NCI-H1694 treated with DMSO at 0.1 percent for 48 hours (cell line): ENCODE measurements around the gene ALG6.

Source experiments
- DNase-seq: peaks from one replicate; lab custom pipeline; 2025; lab: John Stamatoyannopoulos, UW

Gene ALG6

GRCh38 chr1:63367215-63368103 is at the start of gene ALG6:
ALG6 (plus strand) TSS chr1:63367627; CDS start chr1:63370978, 3,351 bp downstream.
- DNase-seq: peak; percentile 86

DNA sequence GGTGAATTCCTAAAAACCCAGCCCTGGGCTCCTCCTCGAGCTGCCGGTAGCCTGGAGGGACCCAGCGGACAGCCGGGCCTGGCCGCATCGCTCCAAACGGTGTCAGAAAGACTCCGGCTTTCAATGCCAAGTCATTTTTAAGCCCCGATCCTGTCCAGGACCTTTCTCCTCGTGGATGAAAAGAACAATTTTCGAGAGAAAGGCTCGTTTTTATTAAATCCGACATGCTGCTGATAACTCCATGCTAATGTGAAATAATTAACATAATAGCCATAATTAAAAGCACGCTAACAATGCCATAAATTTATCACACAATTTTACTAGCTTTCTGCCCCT is 49.6 kb upstream of the ALG6 start:
- no peak for DNase-seq

GRCh38 chr1:63318201-63318979 is 49.0 kb upstream of the ALG6 start:
- no peak for DNase-seq

DNA sequence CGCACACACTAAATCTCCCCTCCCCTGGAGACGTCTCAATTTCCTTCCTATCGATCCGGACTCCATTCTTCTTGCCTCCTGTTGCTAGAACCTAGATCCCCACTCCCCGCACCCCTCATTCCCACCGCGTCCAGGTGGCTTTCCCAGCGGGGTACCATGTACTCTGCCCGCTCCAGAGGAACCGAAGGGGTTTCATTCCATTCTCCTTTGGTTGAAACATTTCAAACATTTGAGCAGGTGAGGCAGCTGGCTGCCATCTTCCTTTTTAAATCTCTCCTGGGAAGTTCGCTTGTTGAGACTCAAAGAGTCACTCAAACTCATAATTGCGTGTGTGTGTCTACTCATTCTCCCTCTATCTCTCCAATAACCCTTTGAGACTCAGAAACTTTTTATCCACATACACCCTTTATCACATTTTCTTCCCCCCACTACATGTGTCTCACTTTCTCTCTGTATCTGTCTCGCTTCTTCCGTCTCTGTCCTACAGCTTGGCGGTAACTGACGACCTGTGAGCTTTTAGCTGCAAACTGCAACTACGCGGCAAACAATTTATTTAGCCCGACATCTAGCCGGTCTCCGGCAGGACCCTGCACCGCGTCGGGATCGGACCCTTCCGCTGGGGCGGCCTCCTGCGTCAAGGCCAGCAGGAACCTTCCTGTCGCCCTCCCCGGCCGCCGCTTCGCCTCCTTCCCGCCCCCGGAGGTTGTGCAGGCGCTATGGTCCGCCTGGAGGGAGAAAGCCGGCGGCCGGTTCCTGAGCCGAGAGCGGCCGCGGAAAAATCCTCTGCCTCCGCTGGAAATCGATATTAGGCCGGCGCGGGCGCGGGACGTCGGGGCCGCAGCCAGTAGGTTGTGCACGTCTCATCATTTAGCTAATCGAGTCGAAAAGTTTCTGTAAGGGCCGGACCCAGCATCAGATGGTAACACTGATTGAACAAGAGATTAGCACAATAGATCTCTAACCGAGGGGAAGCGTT is 48.1 kb upstream of the ALG6 start:
- DNase-seq: no peak

DNA sequence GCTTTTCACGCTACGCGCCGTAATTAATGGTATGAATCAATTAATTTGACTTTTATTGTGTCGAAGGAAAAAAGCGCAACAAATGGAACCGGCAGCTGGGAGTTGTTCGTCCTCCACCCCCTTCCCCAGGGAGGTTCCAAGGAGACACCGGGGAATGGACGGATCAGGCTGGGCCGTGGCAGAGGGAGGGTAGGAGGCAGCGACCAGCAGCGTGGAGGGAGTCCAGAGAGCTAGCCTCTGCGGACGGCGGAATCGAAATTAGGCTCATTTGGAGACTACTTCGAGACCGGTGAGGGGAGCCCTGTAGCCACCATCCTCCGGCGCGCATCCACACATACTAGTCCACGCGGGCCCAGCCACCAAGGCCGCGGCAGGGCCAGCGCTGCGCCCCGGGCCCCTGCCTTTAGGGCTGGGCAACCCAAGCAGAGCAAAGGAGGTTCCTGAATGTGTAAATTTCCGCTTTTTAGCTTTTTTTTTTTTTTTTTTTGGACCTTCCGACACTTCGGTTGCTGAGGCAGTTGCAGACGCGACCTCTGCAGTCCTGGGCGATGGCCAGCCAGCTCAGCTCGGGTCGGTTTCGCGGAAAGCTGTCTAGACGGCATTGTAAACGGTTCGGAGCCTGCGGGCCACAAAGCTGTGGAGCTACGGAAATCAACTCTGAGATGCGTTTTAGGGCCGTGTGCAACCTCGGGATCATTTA is 47.3 kb upstream of the ALG6 start:
- DNase-seq: no peak

DNA sequence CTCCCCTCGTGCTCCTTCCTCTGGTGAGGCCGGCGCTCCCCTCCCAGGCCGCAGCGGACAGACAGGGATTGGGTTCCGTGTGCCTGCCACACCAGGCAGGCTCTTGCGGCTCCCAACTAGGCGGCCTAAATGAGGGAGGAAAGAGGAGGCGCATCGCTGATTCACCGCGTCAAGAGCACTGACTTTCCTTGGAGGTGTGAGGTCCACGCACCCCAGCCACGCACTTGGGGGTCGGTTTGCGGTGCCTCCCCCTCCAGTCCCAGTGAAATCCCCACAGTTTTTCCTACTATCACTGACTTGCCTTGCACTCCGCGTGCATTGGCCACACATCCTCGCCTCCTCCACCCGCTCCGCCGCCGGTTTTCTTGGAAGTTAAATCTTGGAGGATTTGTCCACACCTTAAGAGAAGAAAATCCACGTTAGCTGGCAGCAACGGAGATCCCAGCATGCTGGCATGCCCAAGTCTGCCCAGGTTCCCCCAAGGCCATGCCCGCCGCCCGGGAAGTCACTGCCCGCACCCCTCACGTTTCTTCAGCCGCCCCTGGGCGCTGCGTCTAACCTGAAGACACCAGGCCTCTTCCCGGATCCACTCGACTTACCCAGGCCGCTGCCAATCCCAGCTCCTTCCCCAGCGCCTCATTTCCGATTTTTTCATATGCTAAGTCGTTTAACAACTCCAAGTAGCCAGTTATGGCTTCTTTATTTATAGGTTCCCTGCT is 46.2 kb upstream of the ALG6 start:
- no peak for DNase-seq

DNA sequence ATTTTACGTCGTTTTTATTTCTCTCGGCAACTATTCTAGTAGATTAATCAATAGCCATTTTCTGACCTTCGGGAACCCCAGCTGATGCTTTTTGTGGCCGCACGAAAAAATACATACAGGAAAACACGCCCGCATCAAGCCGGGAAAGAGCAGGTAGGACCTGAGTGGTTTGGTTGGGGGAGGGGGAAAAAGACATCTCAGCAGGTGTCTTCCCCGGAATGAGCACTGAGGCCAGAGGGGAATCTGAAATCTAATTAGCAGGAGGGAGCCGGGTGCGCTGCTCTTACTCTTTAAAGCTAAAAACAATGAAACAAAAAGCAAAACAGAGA is 45.7 kb upstream of the ALG6 start:
- no peak for DNase-seq

GRCh38 chr1:63322114-63322943 is 45.1 kb upstream of the ALG6 start, which contains the start of gene FOXD3:
FOXD3 (plus strand) TSS chr1:63322567; CDS start chr1:63323059, 492 bp downstream.
- DNase-seq: peak; percentile 11

GRCh38 chr1:63322944-63323864 is 44.2 kb upstream of the ALG6 start:
- DNase-seq: peak; percentile 62

GRCh38 chr1:63323865-63324778 is 43.3 kb upstream of the ALG6 start:
- no peak for DNase-seq

- no peak for DNase-seq
Measured at GRCh38 chr1:63324779-63325119, 42.7 kb upstream of the ALG6 start.

- no peak for DNase-seq
Measured at GRCh38 chr1:63325279-63325985, 42.0 kb upstream of the ALG6 start.

- DNase-seq: no peak
Measured at GRCh38 chr1:63326106-63326472, 41.3 kb upstream of the ALG6 start.

DNA sequence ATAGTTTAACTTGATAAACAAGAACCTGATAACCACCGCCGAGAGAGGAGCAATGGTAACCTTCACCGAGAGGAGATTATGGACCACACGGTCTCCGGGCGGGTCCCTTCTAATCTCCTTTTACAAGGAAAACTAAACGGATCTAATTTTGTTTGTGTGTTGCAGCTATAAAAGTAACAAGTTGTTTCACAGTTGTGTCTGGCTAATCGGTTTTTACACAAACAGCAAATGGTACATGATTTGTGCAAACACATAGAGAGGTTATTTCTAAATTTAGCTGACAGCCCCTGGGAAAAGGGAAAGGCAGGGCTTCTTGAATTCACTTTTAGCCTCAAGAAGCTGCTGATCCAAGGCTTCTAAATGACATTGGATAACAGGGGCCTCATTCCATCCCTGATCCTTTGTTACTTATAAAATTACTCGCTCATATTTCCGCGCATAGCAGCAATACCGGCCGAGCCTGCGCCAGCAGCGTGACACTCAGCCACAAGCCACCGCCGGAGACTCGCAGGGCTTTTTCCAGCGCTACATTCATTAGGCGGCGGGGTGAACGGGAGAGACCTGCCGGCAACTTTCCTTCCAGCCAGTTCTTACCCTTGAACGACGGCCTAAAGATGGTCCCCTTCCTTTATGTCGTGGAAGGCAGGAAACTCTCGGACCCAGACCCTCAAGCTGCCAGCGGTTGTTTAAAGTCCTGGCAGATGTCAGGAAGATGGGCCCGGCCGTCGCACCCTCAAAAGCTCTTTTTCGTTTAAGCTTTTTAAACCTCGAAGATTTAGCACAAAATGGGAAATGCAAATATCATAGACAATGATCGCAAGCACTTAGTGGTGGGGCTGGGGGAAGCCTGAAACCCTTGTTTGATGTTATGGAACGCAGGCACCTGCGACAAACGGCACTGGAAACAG is 40.7 kb upstream of the ALG6 start:
- no peak for DNase-seq

GRCh38 chr1:63327417-63328054 is 39.9 kb upstream of the ALG6 start:
- peak; percentile 69 for DNase-seq

GRCh38 chr1:63328122-63328521 is 39.3 kb upstream of the ALG6 start:
- no peak for DNase-seq
